GM23248 (cell line): Measurements from ENCODE around the gene XG. TPM values are rescaled to one million over a fixed set of nuclear protein-coding genes. Genes with fewer than 3 reads are reported as not detected.
"Not testable (repeated sequence)": the region's sequence is repeated elsewhere in the genome, so short reads cannot be mapped to it uniquely, and the experiment has no call there.

ENCODE experiments used
- DNase-seq: peaks from one replicate; pipeline ENCODE4 v3.0.0-alpha.2; 2015
- H2AFZ ChIP-seq: fragments of 200-600 bp; sonication (generic); 2 replicates; pipeline ENCODE4 v1.6.1; 2016; ENCODE audit warnings: antibody characterized with exemption
- H3F3A ChIP-seq: fragments of 200-600 bp; sonication (generic); 2 replicates; pipeline ENCODE4 v1.6.1; 2016; ENCODE audit warnings: mild to moderate bottlenecking, antibody characterized with exemption, mixed run types; ENCODE audit not compliant: insufficient read depth
- H3K27ac ChIP-seq: fragments of 200-600 bp; sonication (generic); 2 replicates; pipeline ENCODE4 v1.5.1; 2016; ENCODE audit warnings: mild to moderate bottlenecking
- H3K27me3 ChIP-seq: fragments of 200-600 bp; sonication (generic); replicated peaks from 2 replicates; pipeline ENCODE4 v1.6.1; 2016; ENCODE audit warnings: mild to moderate bottlenecking; ENCODE audit not compliant: insufficient read depth
- H3K36me3 ChIP-seq: fragments of 200-600 bp; sonication (generic); 2 replicates; pipeline ENCODE4 v1.6.1; 2016; ENCODE audit warnings: low read depth, mild to moderate bottlenecking
- H3K4me1 ChIP-seq: fragments of 200-600 bp; sonication (generic); 2 replicates; pipeline ENCODE4 v1.6.1; 2016; ENCODE audit warnings: mild to moderate bottlenecking; ENCODE audit not compliant: insufficient read depth
- H3K4me2 ChIP-seq: fragments of 200-600 bp; sonication (generic); one replicate; pipeline ENCODE4 v1.6.1; 2016; ENCODE audit warnings: mild to moderate bottlenecking; ENCODE audit not compliant: unreplicated experiment
- H3K4me3 ChIP-seq: fragments of 200-600 bp; sonication (generic); 2 replicates; pipeline ENCODE4 v1.5.1; 2016; ENCODE audit warnings: mild to moderate bottlenecking
- H3K79me2 ChIP-seq: fragments of 200-600 bp; sonication (generic); 2 replicates; pipeline ENCODE4 v1.6.1; 2016; ENCODE audit warnings: mild to moderate bottlenecking; ENCODE audit not compliant: insufficient read depth
- H3K9ac ChIP-seq: fragments of 200-600 bp; sonication (generic); 2 replicates; pipeline ENCODE4 v1.6.1; 2016; ENCODE audit warnings: mild to moderate bottlenecking
- H3K9me2 ChIP-seq: fragments of 200-600 bp; sonication (generic); 2 replicates; pipeline ENCODE4 v1.6.1; 2016; ENCODE audit warnings: mixed run types, mild to moderate bottlenecking, moderate library complexity; ENCODE audit not compliant: insufficient read depth
- H3K9me3 ChIP-seq: fragments of 200-600 bp; sonication (generic); one replicate; pipeline ENCODE4 v1.6.1; 2017; ENCODE audit warnings: low read depth
- H4K20me1 ChIP-seq: fragments of 200-600 bp; sonication (generic); 2 replicates; pipeline ENCODE4 v1.6.0; 2016; ENCODE audit not compliant: insufficient read depth
- EZH2 ChIP-seq: fragments of 200-600 bp; sonication (generic); IDR thresholded peaks from 2 replicates; pipeline ENCODE4 v1.6.1; 2018; ENCODE audit warnings: antibody characterized with exemption, mild to moderate bottlenecking; ENCODE audit not compliant: insufficient read depth, poor library complexity, severe bottlenecking
- EZH2phosphoT487 ChIP-seq: fragments of 200-600 bp; sonication (generic); IDR thresholded peaks from 2 replicates; pipeline ENCODE4 v1.6.1; 2018; ENCODE audit warnings: antibody characterized with exemption, moderate library complexity, mild to moderate bottlenecking, low read depth; ENCODE audit not compliant: insufficient read depth
- WGBS, 2 experiments: methylation state at CpG; one replicate each; pipeline ENCODE4 v1.1.6; 2015 to 2017; ENCODE audit warnings: low lambda C conversion rate in 2 of 2, low coverage in 1 of 2; ENCODE audit errors: missing lambda C conversion rate in 2 of 2; 5-methylcytosine and 5-hydroxymethylcytosine counted together
- in situ Hi-C: fragments of 300-500 bp; cut with MboI; formaldehyde crosslinking; loops from 2 replicates; pipeline ENCODE4 v1.15.0; 2020
- polyA plus RNA-seq: library from polyadenylated mRNA; unstranded; fragments of >200 nt; fragmentation: Nextera tagmentation; extraction: Ambion mirVana; gene quantifications from 2 replicates; pipeline ENCODE4 v1.2.1, GENCODE V29; 2016
- total RNA-seq: library from RNA; depleted of rRNA; stranded (reverse); fragments of >200 nt; shearing (Covaris generic); gene quantifications from 2 replicates; pipeline ENCODE4 v1.2.3, GENCODE V29; 2014

Gene XG
- total and polyA plus RNA-seq, 2 experiments from 2014 or later = 21.4 to 48.4 TPM

GRCh38 chrX:2767631-2768455 lies 16.0 kb downstream of the XG start:
- 13 to 15% methylated on average over 25 of the region's 25 CpGs for WGBS, 2 experiments
- Histone ChIP-seq H3F3A (peaks cover 9% of the 10 kb centered on the region; the same call in 1 of the 2 replicates), H3K27me3 (no peaks in the 10 kb centered on the region), H3K9me3 (no peaks in the 10 kb centered on the region), H3K36me3 (no peaks in the 10 kb centered on the region), H3K4me1 (peaks cover 24% of the 10 kb centered on the region), H3K4me2 (peak overlapping the region; percentile 34), H4K20me1 (no peaks in the 10 kb centered on the region), H3K27ac (peak overlapping the region; percentile 91), H3K4me3 (0 out of 2 replicates have a peak overlapping the region, but pooled peaks have one; percentile 35), H3K79me2 (peaks cover 27% of the 10 kb centered on the region), H3K9me2 (no peaks in the 10 kb centered on the region), H3K9ac (peak overlapping the region; percentile 77), H2AFZ (peak overlapping the region; percentile 55)
- DNase-seq = peak; percentile 95
- no peak for TF ChIP-seq EZH2
- no peak for TF ChIP-seq EZH2phosphoT487
- in situ Hi-C loops = no loop called here

GRCh38 chrX:2769615-2770014 lies 17.8 kb downstream of the XG start:
- Histone ChIP-seq H3K36me3 (peaks cover 3% of the 10 kb centered on the region; the same call in 1 of the 2 replicates), H4K20me1 (no peaks in the 10 kb centered on the region), H3K9me2 (no peaks in the 10 kb centered on the region), H3K9ac (no peak overlapping the region), H3K4me2 (no peak overlapping the region), H3K27me3 (no peaks in the 10 kb centered on the region), H3K4me3 (no peak overlapping the region), H3K9me3 (no peaks in the 10 kb centered on the region), H2AFZ (no peak overlapping the region), H3K27ac (no peak overlapping the region), H3K79me2 (peaks cover 17% of the 10 kb centered on the region), H3F3A (peaks cover 9% of the 10 kb centered on the region; the same call in 1 of the 2 replicates), H3K4me1 (peaks cover 24% of the 10 kb centered on the region)
- in situ Hi-C loops = no loop called here
- no peak for TF ChIP-seq EZH2phosphoT487
- TF ChIP-seq EZH2 = no peak
- WGBS, 2 experiments = 83 to 93% methylated on average over 1 of the region's 1 CpG
- no peak for DNase-seq

- H3K4me2 ChIP-seq, DNase-seq, H3K27me3 ChIP-seq, in situ Hi-C loops, H3K9me2 ChIP-seq, H3K79me2 ChIP-seq, H3K9ac ChIP-seq, H3K27ac ChIP-seq, H4K20me1 ChIP-seq, H3K9me3 ChIP-seq, H3K4me1 ChIP-seq, H3F3A ChIP-seq, H3K4me3 ChIP-seq, H2AFZ ChIP-seq, H3K36me3 ChIP-seq: not testable (repeated sequence)
- 91 to 96% methylated on average over 9 to 10 of the region's 10 CpGs for WGBS, 2 experiments
These were observed 21.6 kb downstream of the XG start for GRCh38 chrX:2773166-2774055.

- H3K27ac ChIP-seq = no peak overlapping the region
- peaks cover 9% of the 10 kb centered on the region; the same call in 1 of the 2 replicates for H3K36me3 ChIP-seq
- 79 to 86% methylated on average over 5 of the region's 5 CpGs for WGBS, 2 experiments
- in situ Hi-C loops = no loop called here
- H3K9me3 ChIP-seq = no peaks in the 10 kb centered on the region
- no peak overlapping the region for H2AFZ ChIP-seq
- peaks cover 6% of the 10 kb centered on the region; the same call in 1 of the 2 replicates for H3K79me2 ChIP-seq
- H3K27me3 ChIP-seq = no peaks in the 10 kb centered on the region
- H3K9me2 ChIP-seq = no peaks in the 10 kb centered on the region
- peaks cover 4% of the 10 kb centered on the region; the same call in 1 of the 2 replicates for H3K4me1 ChIP-seq
- DNase-seq = no peak
- H3K4me2 ChIP-seq = no peak overlapping the region
- TF ChIP-seq EZH2 = no peak
- TF ChIP-seq EZH2phosphoT487 = no peak
- no peaks in the 10 kb centered on the region for H4K20me1 ChIP-seq
- no peak overlapping the region for H3K9ac ChIP-seq
- H3K4me3 ChIP-seq = no peak overlapping the region
- H3F3A ChIP-seq = no peaks in the 10 kb centered on the region
These were observed 22.2 kb downstream of the XG start for GRCh38 chrX:2774057-2774456.
